Measurements from ENCODE around the gene TCF12. TPM values are rescaled to one million over a fixed set of nuclear protein-coding genes. Genes with fewer than 3 reads are reported as not detected.
A peak's percentile ranks its signal among the peaks of the same experiment; 100 is the strongest.

TCF12 gene
- polyA plus RNA-seq, 1 donor (not counting 4 experiments of a cell fraction or from before 2014, with no cell fraction given), result 48.3 TPM

DNA sequence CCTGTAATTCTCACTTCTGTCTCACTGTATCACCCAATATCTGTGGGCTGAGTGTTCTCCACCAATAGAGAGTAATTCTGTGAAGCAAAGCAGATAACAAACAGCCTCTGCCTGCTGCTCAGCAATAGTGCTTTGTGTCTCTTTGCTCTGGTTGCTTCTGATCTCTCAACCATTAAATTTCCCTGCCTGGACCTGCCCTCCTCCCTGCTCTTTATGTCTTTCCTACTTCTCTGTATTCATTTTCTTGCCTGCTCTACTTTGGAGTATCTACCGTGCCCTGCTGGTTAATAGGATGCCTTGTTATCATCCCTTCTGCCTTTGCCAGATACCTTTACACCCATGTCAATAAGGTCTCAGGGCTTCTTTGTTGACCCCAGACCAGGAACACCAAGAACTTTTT lies 355.0 kb downstream of the TCF12 start:
- Histone ChIP-seq H3K9me1 (ENCODE audit: control insufficient read depth, extremely low read depth, insufficient read depth, low read length) (no peaks in the 10 kb centered on the region), H3K36me3 (ENCODE audit: control insufficient read depth in 2 of 2, extremely low read depth in 1 of 2, insufficient read depth in 2 of 2, low read length in 2 of 2) (peaks cover 8% of the 10 kb centered on the region in 2 experiments), H3K4me1 (ENCODE audit: control insufficient read depth, extremely low read depth, insufficient read depth, low read length) (peaks cover 9% of the 10 kb centered on the region), H3K9me3 (ENCODE audit: control insufficient read depth, low read depth, low read length) (no peaks in the 10 kb centered on the region), H4K20me1 (ENCODE audit: control insufficient read depth, extremely low read depth, insufficient read depth, low read length) (no peaks in the 10 kb centered on the region), H3K9ac (ENCODE audit: control insufficient read depth, extremely low read depth, insufficient read depth, low read length) (no peak overlapping the region), H3K4me3 (ENCODE audit: control insufficient read depth in 2 of 3, extremely low read depth in 1 of 3, insufficient read depth in 2 of 3, low read depth in 1 of 3, low read length in 3 of 3) (peak overlapping the region in 1 of 3 experiments; percentile 14), H3K4me2 (ENCODE audit: control insufficient read depth, extremely low read depth, insufficient read depth, low read depth, low read length) (peak overlapping the region; percentile 51), H3K27me3 (ENCODE audit: control insufficient read depth, extremely low read depth, insufficient read depth, low read length) (no peaks in the 10 kb centered on the region), H3K79me2 (ENCODE audit: control insufficient read depth, insufficient read depth, low read length) (no peaks in the 10 kb centered on the region), H2AFZ (ENCODE audit: control insufficient read depth, low read length) (no peak overlapping the region), H3K27ac (ENCODE audit: control insufficient read depth, insufficient read depth, low read length) (no peak overlapping the region)
- FAIRE-seq, result peak; percentile 23
- DNase-seq (ENCODE audit: low read depth, low spot score), result no peak
- dilution Hi-C loops (cut with MboI; ENCODE audit: extremely low pct_ligation_motif_present, low sequenced_read_pairs), result no loop called here
- TF ChIP-seq EZH2 (IDR thresholded peaks at IDR 0.05; ENCODE audit: low read length), result no peak
- no peak for TF ChIP-seq CTCF (optimal IDR thresholded peaks at IDR 0.05 in 1 of 3, IDR thresholded peaks at IDR 0.05 in 1 of 3, conservative IDR thresholded peaks at IDR 0.05 in 1 of 3; ENCODE audit: extremely low read depth in 1 of 3, insufficient read depth in 2 of 3, low read length in 3 of 3)

GRCh38 chr15:57278439-57278838 lies 360.0 kb downstream of the TCF12 start:
- H3K27ac ChIP-seq (ENCODE audit: control insufficient read depth, insufficient read depth, low read length), result no peak overlapping the region
- H4K20me1 ChIP-seq (ENCODE audit: control insufficient read depth, extremely low read depth, insufficient read depth, low read length), result no peaks in the 10 kb centered on the region
- no peak overlapping the region for H3K4me3 ChIP-seq (ENCODE audit: control insufficient read depth in 2 of 3, extremely low read depth in 1 of 3, insufficient read depth in 2 of 3, low read depth in 1 of 3, low read length in 3 of 3)
- TF ChIP-seq CTCF (optimal IDR thresholded peaks at IDR 0.05 in 1 of 3, IDR thresholded peaks at IDR 0.05 in 1 of 3, conservative IDR thresholded peaks at IDR 0.05 in 1 of 3; ENCODE audit: extremely low read depth in 1 of 3, insufficient read depth in 2 of 3, low read length in 3 of 3) (no peak), EZH2 (IDR thresholded peaks at IDR 0.05; ENCODE audit: low read length) (no peak)
- no peaks in the 10 kb centered on the region for H3K79me2 ChIP-seq (ENCODE audit: control insufficient read depth, insufficient read depth, low read length)
- H3K9me3 ChIP-seq (ENCODE audit: control insufficient read depth, low read depth, low read length), result no peaks in the 10 kb centered on the region
- FAIRE-seq (no peak), DNase-seq (ENCODE audit: low read depth, low spot score) (no peak)
- peaks cover 3% of the 10 kb centered on the region for H3K4me1 ChIP-seq (ENCODE audit: control insufficient read depth, extremely low read depth, insufficient read depth, low read length)
- dilution Hi-C loops (cut with MboI; ENCODE audit: extremely low pct_ligation_motif_present, low sequenced_read_pairs), result no loop called here
- H3K4me2 ChIP-seq (ENCODE audit: control insufficient read depth, extremely low read depth, insufficient read depth, low read depth, low read length), result no peak overlapping the region
- H3K27me3 ChIP-seq (ENCODE audit: control insufficient read depth, extremely low read depth, insufficient read depth, low read length), result no peaks in the 10 kb centered on the region
- peaks cover 8% of the 10 kb centered on the region in 2 experiments for H3K36me3 ChIP-seq (ENCODE audit: control insufficient read depth in 2 of 2, extremely low read depth in 1 of 2, insufficient read depth in 2 of 2, low read length in 2 of 2)
- no peak overlapping the region for H3K9ac ChIP-seq (ENCODE audit: control insufficient read depth, extremely low read depth, insufficient read depth, low read length)
- no peaks in the 10 kb centered on the region for H3K9me1 ChIP-seq (ENCODE audit: control insufficient read depth, extremely low read depth, insufficient read depth, low read length)
- H2AFZ ChIP-seq (ENCODE audit: control insufficient read depth, low read length), result no peak overlapping the region

Measured in keratinocyte (primary cell).